Measurements from ENCODE around the gene SLC39A5. TPM values are rescaled to one million over a fixed set of nuclear protein-coding genes. Genes with fewer than 3 reads are reported as not detected.

SLC39A5 gene
- total RNA-seq, 2 donors from 2014 or later: 306 to 333 TPM

DNA sequence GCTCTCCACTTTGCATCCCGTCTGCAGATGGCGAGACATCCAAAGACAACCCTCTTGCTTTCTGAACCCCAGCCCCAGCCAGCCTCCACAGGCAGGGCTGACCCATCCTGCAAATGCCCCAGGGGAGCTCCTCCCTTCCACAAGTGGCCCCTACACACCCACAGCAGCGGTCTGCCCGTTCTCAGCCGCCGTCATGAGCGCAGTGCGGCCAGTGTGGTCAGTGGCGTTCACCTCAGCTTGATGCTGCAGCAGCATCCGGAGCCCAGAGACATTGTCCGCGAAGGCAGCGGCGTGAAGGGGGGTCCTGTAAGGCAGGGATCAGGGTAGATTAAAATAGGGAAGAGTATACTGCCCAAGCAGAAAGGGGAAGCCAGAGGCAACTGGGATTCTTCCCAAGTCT, 14.6 kb downstream of the SLC39A5 start:
- no peak overlapping the region for H3K4me3 ChIP-seq
- 91 to 94% methylated on average over 8 to 14 of the region's 14 CpGs for WGBS, 2 donors
- H3K27ac ChIP-seq: peak overlapping the region; percentile 46 to 69 (median 56)
- intact Hi-C loops (cut with DNase I): no loop called here
- H3K9me3 ChIP-seq: no peaks in the 10 kb centered on the region
- no peaks in the 10 kb centered on the region for H3K27me3 ChIP-seq
- TF ChIP-seq CTCF (IDR thresholded peaks at IDR 0.05) (no peak), POLR2A (IDR thresholded peaks at IDR 0.05) (no peak)
- peaks cover 15 to 32% of the 10 kb centered on the region in 2 donors for H3K36me3 ChIP-seq (replicated peaks in 1 of 2; ENCODE audit: insufficient read depth in 1 of 2, low read depth in 2 of 2)
- peaks cover 34% of the 10 kb centered on the region for H3K4me1 ChIP-seq
- DNase-seq: no peak
- no peak for ATAC-seq

GRCh38 chr12:56247923-56248322, 18.1 kb downstream of the SLC39A5 start:
- intact Hi-C loops (cut with DNase I): no loop called here
- WGBS, 2 donors: 92% methylated on average over 6 to 16 of the region's 16 CpGs
- H3K36me3 ChIP-seq (replicated peaks in 1 of 2; ENCODE audit: insufficient read depth in 1 of 2, low read depth in 2 of 2): peaks cover 12 to 50% of the 10 kb centered on the region in 2 donors
- no peak for DNase-seq
- H3K9me3 ChIP-seq: no peaks in the 10 kb centered on the region
- no peaks in the 10 kb centered on the region for H3K27me3 ChIP-seq
- peaks cover 21% of the 10 kb centered on the region for H3K4me1 ChIP-seq
- TF ChIP-seq POLR2A (IDR thresholded peaks at IDR 0.05): no peak
- TF ChIP-seq CTCF (IDR thresholded peaks at IDR 0.05): no peak
- no peak overlapping the region for H3K27ac ChIP-seq
- no peak overlapping the region for H3K4me3 ChIP-seq
- no peak for ATAC-seq

DNA sequence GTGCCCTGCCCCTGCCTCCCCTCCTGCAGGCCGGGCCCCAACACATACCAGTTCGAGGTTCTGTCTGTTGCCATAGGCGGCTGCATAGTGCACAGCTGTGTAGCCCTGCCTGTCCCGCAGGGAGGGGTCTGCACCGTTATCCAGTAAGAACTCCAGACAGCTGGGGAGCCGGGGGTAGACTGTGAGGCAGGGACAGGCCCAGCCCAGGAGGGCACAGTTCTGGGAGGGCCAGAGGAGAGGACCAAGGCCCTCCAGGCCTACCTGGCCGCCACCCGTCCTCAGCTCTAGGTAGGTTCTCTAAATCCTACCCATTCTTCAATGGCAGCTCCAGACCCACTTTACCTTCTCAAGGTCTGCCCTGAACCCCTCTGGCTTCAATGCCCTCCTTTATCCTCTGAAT, 18.9 kb downstream of the SLC39A5 start:
- intact Hi-C loops (cut with DNase I): no loop called here
- 83 to 89% methylated on average over 5 to 8 of the region's 8 CpGs for WGBS, 2 donors

GRCh38 chr12:56252649-56253048, 22.8 kb downstream of the SLC39A5 start:
- WGBS, 2 donors: 96 to 97% methylated on average over 3 of the region's 3 CpGs
- Histone ChIP-seq H3K9me3 (no peaks in the 10 kb centered on the region), H3K4me1 (peaks cover 21% of the 10 kb centered on the region), H3K36me3 (replicated peaks in 1 of 2; ENCODE audit: insufficient read depth in 1 of 2, low read depth in 2 of 2) (peaks cover 4 to 48% of the 10 kb centered on the region in 2 donors), H3K27ac (no peak overlapping the region), H3K27me3 (no peaks in the 10 kb centered on the region), H3K4me3 (no peak overlapping the region)
- DNase-seq (no peak), ATAC-seq (no peak)
- intact Hi-C loops (cut with DNase I): no loop called here
- TF ChIP-seq CTCF (IDR thresholded peaks at IDR 0.05) (no peak), POLR2A (IDR thresholded peaks at IDR 0.05) (no peak)

More for the DNA sequence above, 18.9 kb downstream of the SLC39A5 start:
- Histone ChIP-seq H3K4me3 (no peak overlapping the region), H3K9me3 (no peaks in the 10 kb centered on the region), H3K27ac (no peak overlapping the region), H3K27me3 (no peaks in the 10 kb centered on the region), H3K36me3 (replicated peaks in 1 of 2; ENCODE audit: insufficient read depth in 1 of 2, low read depth in 2 of 2) (peaks cover 12 to 54% of the 10 kb centered on the region in 2 donors), H3K4me1 (peaks cover 13% of the 10 kb centered on the region)
- no peak for DNase-seq
- TF ChIP-seq POLR2A (IDR thresholded peaks at IDR 0.05): no peak
- TF ChIP-seq CTCF (IDR thresholded peaks at IDR 0.05): no peak
- ATAC-seq: no peak

- no peak for ATAC-seq
- Histone ChIP-seq H3K27me3 (no peaks in the 10 kb centered on the region), H3K4me1 (peaks cover 21% of the 10 kb centered on the region), H3K4me3 (no peak overlapping the region), H3K9me3 (no peaks in the 10 kb centered on the region), H3K36me3 (replicated peaks in 1 of 2; ENCODE audit: insufficient read depth in 1 of 2, low read depth in 2 of 2) (peaks cover 4 to 43% of the 10 kb centered on the region in 2 donors), H3K27ac (no peak overlapping the region)
- no peak for TF ChIP-seq POLR2A (IDR thresholded peaks at IDR 0.05)
- no peak for TF ChIP-seq CTCF (IDR thresholded peaks at IDR 0.05)
- WGBS, 2 donors: 93 to 96% methylated on average over 9 to 11 of the region's 11 CpGs
- no peak for DNase-seq
- intact Hi-C loops (cut with DNase I): no loop called here
Measured at GRCh38 chr12:56253091-56253490, 23.2 kb downstream of the SLC39A5 start.
